HepG2 (cell line): ENCODE data around the gene DUS1L. TPM values are rescaled to one million over a fixed set of nuclear protein-coding genes. Genes with fewer than 3 reads are reported as not detected.
A peak's percentile ranks its signal among the peaks of the same experiment; 100 is the strongest.

Source experiments
- ATRX ChIP-seq: sonication (generic); formaldehyde crosslinking; IDR thresholded peaks from 2 replicates; pipeline ENCODE4 v1.4.0; 2020; ENCODE audit warnings: missing genetic modification reagents, borderline replicate concordance
- CEBPG ChIP-seq: IDR thresholded peaks from 2 replicates; pipeline ENCODE4 v1.6.1; 2016
- KMT2A ChIP-seq: sonication (generic); formaldehyde crosslinking; IDR thresholded peaks from 2 replicates; pipeline ENCODE4 v1.4.0; 2020; ENCODE audit warnings: missing genetic modification reagents
- MED8 ChIP-seq: sonication (generic); formaldehyde crosslinking; IDR thresholded peaks from 2 replicates; pipeline ENCODE4 v1.8.1; 2023; ENCODE audit warnings: mild to moderate bottlenecking, missing genetic modification reagents; ENCODE audit not compliant: insufficient replicate concordance
- MIXL1 ChIP-seq: IDR thresholded peaks from 2 replicates; pipeline ENCODE4 v1.6.1; 2016
- NPAS2 ChIP-seq: sonication (generic); formaldehyde crosslinking; IDR thresholded peaks from 2 replicates; pipeline ENCODE4 v1.8.0; 2022; ENCODE audit warnings: mild to moderate bottlenecking, missing genetic modification reagents, borderline replicate concordance
- PHF21A ChIP-seq: sonication (generic); formaldehyde crosslinking; IDR thresholded peaks from 2 replicates; pipeline ENCODE4 v1.5.0; 2020; ENCODE audit warnings: mild to moderate bottlenecking, missing genetic modification reagents
- POLR2AphosphoS2 ChIP-seq: IDR thresholded peaks from 2 replicates; pipeline ENCODE4 v1.6.1; 2011; ENCODE audit warnings: low read depth, low read length, improper control_type of control experiment
- SRY ChIP-seq: sonication (generic); formaldehyde crosslinking; IDR thresholded peaks from 2 replicates; pipeline ENCODE4 v1.8.0; 2022; ENCODE audit warnings: mild to moderate bottlenecking, missing genetic modification reagents
- SSRP1 ChIP-seq: IDR thresholded peaks from 2 replicates; pipeline ENCODE4 v1.6.1; 2016; ENCODE audit warnings: control low read depth
- TRIM24 ChIP-seq: sonication (generic); formaldehyde crosslinking; IDR thresholded peaks from 2 replicates; pipeline ENCODE4 v1.8.0; 2022; ENCODE audit warnings: mild to moderate bottlenecking, missing genetic modification reagents
- WIZ ChIP-seq: sonication (generic); formaldehyde crosslinking; IDR thresholded peaks from 2 replicates; pipeline ENCODE4 v1.5.1; 2020; ENCODE audit warnings: mild to moderate bottlenecking, missing genetic modification reagents
- ZBTB38 ChIP-seq: sonication (generic); formaldehyde crosslinking; IDR thresholded peaks from 2 replicates; pipeline ENCODE4 v1.5.1; 2020; ENCODE audit warnings: mild to moderate bottlenecking, missing genetic modification reagents
- ZC3H4 ChIP-seq: sonication (generic); formaldehyde crosslinking; IDR thresholded peaks from 2 replicates; pipeline ENCODE4 v1.4.0; 2020; ENCODE audit warnings: missing genetic modification reagents, borderline replicate concordance
- ZFP37 ChIP-seq: sonication (generic); formaldehyde crosslinking; IDR thresholded peaks from 2 replicates; pipeline ENCODE4 v1.4.0; 2020; ENCODE audit warnings: missing genetic modification reagents, borderline replicate concordance
- ZNF251 ChIP-seq: sonication (generic); formaldehyde crosslinking; IDR thresholded peaks from 2 replicates; pipeline ENCODE4 v1.9.0; 2021; ENCODE audit warnings: mild to moderate bottlenecking, missing genetic modification reagents
- ZNF256 ChIP-seq: sonication (generic); formaldehyde crosslinking; conservative IDR thresholded peaks from 2 replicates; pipeline ENCODE4 v1.4.0; 2020; ENCODE audit warnings: missing genetic modification reagents
- ZNF367 ChIP-seq: sonication (generic); formaldehyde crosslinking; IDR thresholded peaks from 2 replicates; pipeline ENCODE4 v1.4.0; 2020; ENCODE audit warnings: missing genetic modification reagents, borderline replicate concordance
- ZNF451 ChIP-seq: sonication (generic); formaldehyde crosslinking; IDR thresholded peaks from 2 replicates; pipeline ENCODE4 v1.5.0; 2020; ENCODE audit warnings: mild to moderate bottlenecking, missing genetic modification reagents
- ZNF709 ChIP-seq: sonication (generic); formaldehyde crosslinking; IDR thresholded peaks from 2 replicates; pipeline ENCODE4 v1.5.0; 2020; ENCODE audit warnings: mild to moderate bottlenecking, missing genetic modification reagents
- polyA plus RNA-seq, 8 experiments: library from polyadenylated mRNA; depleted of rRNA in 3 of 8; stranded (reverse) in 7 of 8; unstranded in 1 of 8; fragments of >200 nt; fragmentation: Illumina TruSeq in 4 of 8; extraction: Trizol in 4 of 8; gene quantifications; 2 replicates each; pipeline versions ENCODE4 v1.2.1 to v1.2.3, GENCODE V29; 2011 to 2016; ENCODE audit warnings: low read depth in 4 of 8, missing spikeins in 1 of 8, mixed read lengths in 1 of 8; ENCODE audit not compliant: insufficient read depth in 1 of 8
- total RNA-seq, 5 experiments: library from RNA; depleted of rRNA; stranded (reverse); fragments of >200 nt; fragmentation: Illumina TruSeq; extraction: Trizol; gene quantifications; 2 replicates each; pipeline ENCODE4 v1.2.3, GENCODE V29; 2016; ENCODE audit warnings: low read depth in 1 of 5
- TF ChIP-seq, protein P1 (sequence below): sonication (generic); formaldehyde crosslinking; IDR thresholded peaks from 2 replicates; pipeline ENCODE4 v1.5.1; 2020; ENCODE audit warnings: missing genetic modification reagents, mild to moderate bottlenecking, borderline replicate concordance
- TF ChIP-seq, protein P2 (sequence below): sonication (generic); formaldehyde crosslinking; IDR thresholded peaks from 2 replicates; pipeline ENCODE4 v1.4.0; 2020; ENCODE audit warnings: mild to moderate bottlenecking, missing genetic modification reagents
- TF ChIP-seq, protein P3 (sequence below): sonication (generic); formaldehyde crosslinking; IDR thresholded peaks from 2 replicates; pipeline ENCODE4 v1.4.0; 2020; ENCODE audit warnings: missing genetic modification reagents, borderline replicate concordance
- TF ChIP-seq, protein P4 (sequence below): sonication (generic); formaldehyde crosslinking; IDR thresholded peaks from 2 replicates; pipeline ENCODE4 v1.5.0; 2020; ENCODE audit warnings: missing genetic modification reagents

Gene DUS1L
- total and polyA plus RNA-seq, 2 of the 13 experiments (the other 11 are each of a cell fraction or from before 2014, with no cell fraction given), result 81.0 to 109 TPM

DNA sequence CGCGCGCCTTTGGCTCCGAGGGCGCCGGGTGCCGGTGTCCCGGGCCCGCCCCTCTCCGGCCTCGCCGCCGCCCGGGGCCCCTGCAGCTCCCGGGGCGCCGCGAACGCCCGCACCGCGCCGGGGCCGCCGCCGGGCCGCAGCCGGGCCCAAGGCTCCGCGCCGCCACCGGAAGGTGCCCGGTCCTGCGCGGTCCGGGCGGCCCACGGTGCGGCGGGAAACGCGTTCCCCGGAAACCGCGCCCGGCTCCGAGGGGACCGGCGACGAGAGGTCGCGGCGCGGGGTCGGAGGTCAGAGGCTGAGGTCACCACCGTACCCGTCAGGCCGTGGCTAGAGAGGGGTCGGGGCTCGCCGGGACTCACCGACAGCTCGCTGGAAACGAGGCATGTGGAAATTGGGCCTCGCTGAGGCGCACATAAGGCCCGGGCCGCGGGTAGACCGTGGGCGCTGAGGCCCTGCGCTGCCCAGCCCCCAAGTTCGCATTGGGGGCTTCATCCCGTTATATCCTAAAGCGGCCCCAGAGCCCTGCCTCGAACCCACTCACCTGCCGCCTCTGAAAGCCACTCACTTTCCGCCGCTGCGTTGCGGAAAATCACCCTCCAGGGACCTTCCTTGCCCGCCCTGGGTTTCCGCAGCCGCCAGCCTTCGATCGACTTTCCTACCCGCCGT is at the start of gene DUS1L (continued):
- TF ChIP-seq TRIM24 (CRISPR knock-in tag), result no peak
- TF ChIP-seq ZNF709 (CRISPR knock-in tag), result peak; percentile 53; the same call in 1 of the 2 replicates
- TF ChIP-seq ATRX (CRISPR knock-in tag), result no peak
- peak; percentile 100 for TF ChIP-seq ZBTB38 (CRISPR knock-in tag)
- TF ChIP-seq WIZ, result no peak
- TF ChIP-seq, protein P1, sequence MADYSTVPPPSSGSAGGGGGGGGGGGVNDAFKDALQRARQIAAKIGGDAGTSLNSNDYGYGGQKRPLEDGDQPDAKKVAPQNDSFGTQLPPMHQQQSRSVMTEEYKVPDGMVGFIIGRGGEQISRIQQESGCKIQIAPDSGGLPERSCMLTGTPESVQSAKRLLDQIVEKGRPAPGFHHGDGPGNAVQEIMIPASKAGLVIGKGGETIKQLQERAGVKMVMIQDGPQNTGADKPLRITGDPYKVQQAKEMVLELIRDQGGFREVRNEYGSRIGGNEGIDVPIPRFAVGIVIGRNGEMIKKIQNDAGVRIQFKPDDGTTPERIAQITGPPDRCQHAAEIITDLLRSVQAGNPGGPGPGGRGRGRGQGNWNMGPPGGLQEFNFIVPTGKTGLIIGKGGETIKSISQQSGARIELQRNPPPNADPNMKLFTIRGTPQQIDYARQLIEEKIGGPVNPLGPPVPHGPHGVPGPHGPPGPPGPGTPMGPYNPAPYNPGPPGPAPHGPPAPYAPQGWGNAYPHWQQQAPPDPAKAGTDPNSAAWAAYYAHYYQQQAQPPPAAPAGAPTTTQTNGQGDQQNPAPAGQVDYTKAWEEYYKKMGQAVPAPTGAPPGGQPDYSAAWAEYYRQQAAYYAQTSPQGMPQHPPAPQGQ (CRISPR knock-in tag), result peak; percentile 50; the same call in 1 of the 2 replicates
- no peak for TF ChIP-seq ZC3H4
- TF ChIP-seq POLR2AphosphoS2, result no peak
- peak; percentile 94; the same call in 1 of the 2 replicates for TF ChIP-seq ZNF251 (CRISPR knock-in tag)
- no peak for TF ChIP-seq ZNF256 (CRISPR knock-in tag)
- peak; percentile 19; the same call in 1 of the 2 replicates for TF ChIP-seq CEBPG (CRISPR knock-in tag)
- peak; percentile 91 for TF ChIP-seq MED8
- peak; percentile 71 for TF ChIP-seq PHF21A (CRISPR knock-in tag)
- TF ChIP-seq, protein P2, sequence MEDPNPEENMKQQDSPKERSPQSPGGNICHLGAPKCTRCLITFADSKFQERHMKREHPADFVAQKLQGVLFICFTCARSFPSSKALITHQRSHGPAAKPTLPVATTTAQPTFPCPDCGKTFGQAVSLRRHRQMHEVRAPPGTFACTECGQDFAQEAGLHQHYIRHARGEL (CRISPR knock-in tag), result no peak
- TF ChIP-seq MIXL1 (CRISPR knock-in tag), result peak; percentile 86
- TF ChIP-seq NPAS2 (CRISPR knock-in tag), result 0 out of 2 replicates have a peak, but pooled peaks have one; percentile 12
- TF ChIP-seq KMT2A (CRISPR knock-in tag), result peak; percentile 98
- TF ChIP-seq ZNF367, result 0 out of 2 replicates have a peak, but pooled peaks have one; percentile 53
- TF ChIP-seq, protein P3, sequence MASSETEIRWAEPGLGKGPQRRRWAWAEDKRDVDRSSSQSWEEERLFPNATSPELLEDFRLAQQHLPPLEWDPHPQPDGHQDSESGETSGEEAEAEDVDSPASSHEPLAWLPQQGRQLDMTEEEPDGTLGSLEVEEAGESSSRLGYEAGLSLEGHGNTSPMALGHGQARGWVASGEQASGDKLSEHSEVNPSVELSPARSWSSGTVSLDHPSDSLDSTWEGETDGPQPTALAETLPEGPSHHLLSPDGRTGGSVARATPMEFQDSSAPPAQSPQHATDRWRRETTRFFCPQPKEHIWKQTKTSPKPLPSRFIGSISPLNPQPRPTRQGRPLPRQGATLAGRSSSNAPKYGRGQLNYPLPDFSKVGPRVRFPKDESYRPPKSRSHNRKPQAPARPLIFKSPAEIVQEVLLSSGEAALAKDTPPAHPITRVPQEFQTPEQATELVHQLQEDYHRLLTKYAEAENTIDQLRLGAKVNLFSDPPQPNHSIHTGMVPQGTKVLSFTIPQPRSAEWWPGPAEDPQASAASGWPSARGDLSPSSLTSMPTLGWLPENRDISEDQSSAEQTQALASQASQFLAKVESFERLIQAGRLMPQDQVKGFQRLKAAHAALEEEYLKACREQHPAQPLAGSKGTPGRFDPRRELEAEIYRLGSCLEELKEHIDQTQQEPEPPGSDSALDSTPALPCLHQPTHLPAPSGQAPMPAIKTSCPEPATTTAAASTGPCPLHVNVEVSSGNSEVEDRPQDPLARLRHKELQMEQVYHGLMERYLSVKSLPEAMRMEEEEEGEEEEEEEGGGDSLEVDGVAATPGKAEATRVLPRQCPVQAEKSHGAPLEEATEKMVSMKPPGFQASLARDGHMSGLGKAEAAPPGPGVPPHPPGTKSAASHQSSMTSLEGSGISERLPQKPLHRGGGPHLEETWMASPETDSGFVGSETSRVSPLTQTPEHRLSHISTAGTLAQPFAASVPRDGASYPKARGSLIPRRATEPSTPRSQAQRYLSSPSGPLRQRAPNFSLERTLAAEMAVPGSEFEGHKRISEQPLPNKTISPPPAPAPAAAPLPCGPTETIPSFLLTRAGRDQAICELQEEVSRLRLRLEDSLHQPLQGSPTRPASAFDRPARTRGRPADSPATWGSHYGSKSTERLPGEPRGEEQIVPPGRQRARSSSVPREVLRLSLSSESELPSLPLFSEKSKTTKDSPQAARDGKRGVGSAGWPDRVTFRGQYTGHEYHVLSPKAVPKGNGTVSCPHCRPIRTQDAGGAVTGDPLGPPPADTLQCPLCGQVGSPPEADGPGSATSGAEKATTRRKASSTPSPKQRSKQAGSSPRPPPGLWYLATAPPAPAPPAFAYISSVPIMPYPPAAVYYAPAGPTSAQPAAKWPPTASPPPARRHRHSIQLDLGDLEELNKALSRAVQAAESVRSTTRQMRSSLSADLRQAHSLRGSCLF (CRISPR knock-in tag), result no peak
- peak; percentile 35; the same call in 1 of the 2 replicates for TF ChIP-seq SSRP1 (CRISPR knock-in tag)
- peak; percentile 91; the same call in 1 of the 2 replicates for TF ChIP-seq ZNF451 (CRISPR knock-in tag)
- TF ChIP-seq ZFP37 (CRISPR knock-in tag), result no peak
- peak; percentile 96 for TF ChIP-seq SRY (CRISPR knock-in tag)
- TF ChIP-seq, protein P4, sequence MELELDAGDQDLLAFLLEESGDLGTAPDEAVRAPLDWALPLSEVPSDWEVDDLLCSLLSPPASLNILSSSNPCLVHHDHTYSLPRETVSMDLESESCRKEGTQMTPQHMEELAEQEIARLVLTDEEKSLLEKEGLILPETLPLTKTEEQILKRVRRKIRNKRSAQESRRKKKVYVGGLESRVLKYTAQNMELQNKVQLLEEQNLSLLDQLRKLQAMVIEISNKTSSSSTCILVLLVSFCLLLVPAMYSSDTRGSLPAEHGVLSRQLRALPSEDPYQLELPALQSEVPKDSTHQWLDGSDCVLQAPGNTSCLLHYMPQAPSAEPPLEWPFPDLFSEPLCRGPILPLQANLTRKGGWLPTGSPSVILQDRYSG (CRISPR knock-in tag), result no peak
